Measurements from ENCODE around the gene ARHGEF10L.

Gene ARHGEF10L

DNA sequence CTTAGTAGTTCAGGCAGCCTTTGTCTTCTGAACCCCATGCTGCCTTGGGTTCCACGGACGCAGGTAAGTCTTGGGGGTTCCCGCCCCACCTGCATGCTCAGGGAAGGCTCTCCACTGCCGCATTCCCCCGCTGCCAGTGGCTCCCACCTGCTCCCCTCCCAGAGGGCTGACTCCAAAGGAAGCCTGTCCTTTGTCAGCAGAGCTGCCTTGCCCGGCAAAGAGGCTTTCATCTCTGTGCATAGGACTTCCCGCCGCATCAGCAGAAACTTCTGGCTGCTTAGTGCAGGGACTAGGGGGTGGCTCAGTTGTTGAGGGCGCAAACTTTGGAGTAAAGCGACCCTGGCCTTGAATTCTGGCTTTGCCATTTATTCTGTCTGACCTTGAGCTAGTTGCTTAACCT is 190.4 kb downstream of the ARHGEF10L start:
- H3K27ac ChIP-seq (ENCODE audit: low read depth, low read length) = no peak overlapping the region
- no peaks in the 10 kb centered on the region for H3K4me1 ChIP-seq (ENCODE audit: control insufficient read depth, low read length)
- no peaks in the 10 kb centered on the region for H3K9me2 ChIP-seq (replicated peaks; ENCODE audit: control insufficient read depth, low read length)
- no peak for TF ChIP-seq EZH2phosphoT487 (IDR thresholded peaks at IDR 0.05; ENCODE audit: borderline replicate concordance, low read length)
- TF ChIP-seq, protein P1, sequence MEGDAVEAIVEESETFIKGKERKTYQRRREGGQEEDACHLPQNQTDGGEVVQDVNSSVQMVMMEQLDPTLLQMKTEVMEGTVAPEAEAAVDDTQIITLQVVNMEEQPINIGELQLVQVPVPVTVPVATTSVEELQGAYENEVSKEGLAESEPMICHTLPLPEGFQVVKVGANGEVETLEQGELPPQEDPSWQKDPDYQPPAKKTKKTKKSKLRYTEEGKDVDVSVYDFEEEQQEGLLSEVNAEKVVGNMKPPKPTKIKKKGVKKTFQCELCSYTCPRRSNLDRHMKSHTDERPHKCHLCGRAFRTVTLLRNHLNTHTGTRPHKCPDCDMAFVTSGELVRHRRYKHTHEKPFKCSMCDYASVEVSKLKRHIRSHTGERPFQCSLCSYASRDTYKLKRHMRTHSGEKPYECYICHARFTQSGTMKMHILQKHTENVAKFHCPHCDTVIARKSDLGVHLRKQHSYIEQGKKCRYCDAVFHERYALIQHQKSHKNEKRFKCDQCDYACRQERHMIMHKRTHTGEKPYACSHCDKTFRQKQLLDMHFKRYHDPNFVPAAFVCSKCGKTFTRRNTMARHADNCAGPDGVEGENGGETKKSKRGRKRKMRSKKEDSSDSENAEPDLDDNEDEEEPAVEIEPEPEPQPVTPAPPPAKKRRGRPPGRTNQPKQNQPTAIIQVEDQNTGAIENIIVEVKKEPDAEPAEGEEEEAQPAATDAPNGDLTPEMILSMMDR (IDR thresholded peaks at IDR 0.05; ENCODE audit: low read depth, low read length, poor library complexity, severe bottlenecking) = no peak
- no peak overlapping the region for H3K4me3 ChIP-seq (ENCODE audit: low read length)
- H3K27me3 ChIP-seq (ENCODE audit: control insufficient read depth, low read length) = no peaks in the 10 kb centered on the region
- H3F3A ChIP-seq (ENCODE audit: control insufficient read depth, insufficient read depth) = no peaks in the 10 kb centered on the region
- no peaks in the 10 kb centered on the region for H3K79me2 ChIP-seq (ENCODE audit: control insufficient read depth, low read length)
- H3K36me3 ChIP-seq (ENCODE audit: control insufficient read depth, low read length) = no peaks in the 10 kb centered on the region
- H3K4me2 ChIP-seq (ENCODE audit: low read length) = no peak overlapping the region
- H4K20me1 ChIP-seq (ENCODE audit: control insufficient read depth, insufficient read depth, low read depth, low read length) = no peaks in the 10 kb centered on the region
- no peaks in the 10 kb centered on the region for H3K9me3 ChIP-seq (ENCODE audit: control insufficient read depth, insufficient read depth, low read length)

DNA sequence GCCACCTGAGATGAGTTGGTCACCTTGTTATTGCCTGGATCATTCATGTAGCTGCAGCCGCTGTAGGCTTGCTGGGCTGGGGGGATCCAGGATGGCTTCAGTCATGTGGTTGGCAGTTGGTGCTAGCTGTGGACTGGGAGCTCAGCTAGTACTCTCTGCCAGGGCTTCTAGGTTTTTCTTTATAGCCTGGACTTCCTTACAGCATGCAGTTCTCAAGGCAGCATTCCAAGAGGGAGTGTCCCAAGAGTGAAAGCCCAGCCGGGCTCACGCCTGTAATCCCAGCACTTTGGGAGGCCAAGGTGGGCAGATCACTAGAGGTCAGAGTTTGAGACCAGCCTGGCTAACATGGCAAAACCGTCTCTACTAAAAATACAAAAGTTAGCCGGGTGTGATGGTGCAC is 192.0 kb downstream of the ARHGEF10L start:
- Histone ChIP-seq H3K9me2 (replicated peaks; ENCODE audit: control insufficient read depth, low read length) (no peaks in the 10 kb centered on the region), H3K4me2 (ENCODE audit: low read length) (no peak overlapping the region), H3F3A (ENCODE audit: control insufficient read depth, insufficient read depth) (no peaks in the 10 kb centered on the region), H4K20me1 (ENCODE audit: control insufficient read depth, insufficient read depth, low read depth, low read length) (no peaks in the 10 kb centered on the region), H3K9me3 (ENCODE audit: control insufficient read depth, insufficient read depth, low read length) (no peaks in the 10 kb centered on the region), H3K4me1 (ENCODE audit: control insufficient read depth, low read length) (no peaks in the 10 kb centered on the region), H3K79me2 (ENCODE audit: control insufficient read depth, low read length) (no peaks in the 10 kb centered on the region), H3K27ac (ENCODE audit: low read depth, low read length) (no peak overlapping the region), H3K36me3 (ENCODE audit: control insufficient read depth, low read length) (no peaks in the 10 kb centered on the region), H3K4me3 (ENCODE audit: low read length) (no peak overlapping the region), H3K27me3 (ENCODE audit: control insufficient read depth, low read length) (no peaks in the 10 kb centered on the region)
- TF ChIP-seq, protein P1 (IDR thresholded peaks at IDR 0.05; ENCODE audit: low read depth, low read length, poor library complexity, severe bottlenecking) = no peak
- no peak for TF ChIP-seq EZH2phosphoT487 (IDR thresholded peaks at IDR 0.05; ENCODE audit: borderline replicate concordance, low read length)

GRCh38 chr1:17732475-17732874 is 193.0 kb downstream of the ARHGEF10L start:
- Histone ChIP-seq H3K27ac (ENCODE audit: low read depth, low read length) (no peak overlapping the region), H3K36me3 (ENCODE audit: control insufficient read depth, low read length) (no peaks in the 10 kb centered on the region), H3K9me2 (replicated peaks; ENCODE audit: control insufficient read depth, low read length) (no peaks in the 10 kb centered on the region), H3K4me3 (ENCODE audit: low read length) (no peak overlapping the region), H4K20me1 (ENCODE audit: control insufficient read depth, insufficient read depth, low read depth, low read length) (no peaks in the 10 kb centered on the region), H3F3A (ENCODE audit: control insufficient read depth, insufficient read depth) (no peaks in the 10 kb centered on the region), H3K9me3 (ENCODE audit: control insufficient read depth, insufficient read depth, low read length) (no peaks in the 10 kb centered on the region), H3K4me1 (ENCODE audit: control insufficient read depth, low read length) (no peaks in the 10 kb centered on the region), H3K79me2 (ENCODE audit: control insufficient read depth, low read length) (no peaks in the 10 kb centered on the region), H3K27me3 (ENCODE audit: control insufficient read depth, low read length) (no peaks in the 10 kb centered on the region), H3K4me2 (ENCODE audit: low read length) (no peak overlapping the region)
- TF ChIP-seq EZH2phosphoT487 (IDR thresholded peaks at IDR 0.05; ENCODE audit: borderline replicate concordance, low read length) = no peak
- TF ChIP-seq, protein P1 (IDR thresholded peaks at IDR 0.05; ENCODE audit: low read depth, low read length, poor library complexity, severe bottlenecking) = no peak

DNA sequence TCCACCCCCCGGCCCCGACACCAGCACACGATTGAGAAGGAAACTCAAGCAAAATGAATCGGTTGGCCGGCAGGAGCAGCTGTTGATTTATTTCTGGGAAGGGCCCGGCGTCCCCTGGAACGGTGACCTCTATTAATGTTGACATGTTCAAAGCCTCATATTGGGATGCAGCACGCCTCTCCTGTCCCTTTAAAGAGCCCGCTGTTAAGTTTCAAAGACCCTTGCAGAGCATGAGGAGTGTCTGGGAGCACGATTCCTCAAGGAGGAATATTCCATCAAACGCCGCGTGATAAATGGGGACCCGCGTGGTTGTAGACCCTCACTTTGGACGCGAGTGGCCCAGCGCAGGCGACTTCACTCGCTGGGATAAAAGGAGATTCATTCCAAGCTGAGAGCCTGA is 194.2 kb downstream of the ARHGEF10L start:
- H3K36me3 ChIP-seq (ENCODE audit: control insufficient read depth, low read length) = no peaks in the 10 kb centered on the region
- no peak overlapping the region for H3K4me3 ChIP-seq (ENCODE audit: low read length)
- no peaks in the 10 kb centered on the region for H3K27me3 ChIP-seq (ENCODE audit: control insufficient read depth, low read length)
- no peaks in the 10 kb centered on the region for H3K4me1 ChIP-seq (ENCODE audit: control insufficient read depth, low read length)
- H3F3A ChIP-seq (ENCODE audit: control insufficient read depth, insufficient read depth) = no peaks in the 10 kb centered on the region
- H4K20me1 ChIP-seq (ENCODE audit: control insufficient read depth, insufficient read depth, low read depth, low read length) = no peaks in the 10 kb centered on the region
- no peaks in the 10 kb centered on the region for H3K9me2 ChIP-seq (replicated peaks; ENCODE audit: control insufficient read depth, low read length)
- H3K27ac ChIP-seq (ENCODE audit: low read depth, low read length) = no peak overlapping the region
- TF ChIP-seq, protein P1 (IDR thresholded peaks at IDR 0.05; ENCODE audit: low read depth, low read length, poor library complexity, severe bottlenecking) = no peak
- H3K4me2 ChIP-seq (ENCODE audit: low read length) = no peak overlapping the region
- H3K9me3 ChIP-seq (ENCODE audit: control insufficient read depth, insufficient read depth, low read length) = no peaks in the 10 kb centered on the region
- no peaks in the 10 kb centered on the region for H3K79me2 ChIP-seq (ENCODE audit: control insufficient read depth, low read length)

All from DOHH2 (cell line).